D721Med (cell line): ENCODE data around the gene LHX6.

Source experiments
- DNase-seq: peaks from one replicate; pipeline ENCODE4 v3.0.0; 2011; ENCODE audit warnings: low spot score; ENCODE audit not compliant: insufficient read length
- FAIRE-seq: peaks from 2 replicates; lab custom pipeline; 2011; peaks lifted over from hg19 to GRCh38; lab: Jason Lieb, UNC
- TF ChIP-seq, protein P1 (sequence below): IDR thresholded peaks from 2 replicates; pipeline ENCODE4 v1.5.1; 2012; ENCODE audit warnings: mild to moderate bottlenecking, control low read depth; ENCODE audit not compliant: insufficient read depth; ENCODE audit errors: missing control alignments

The LHX6 gene

DNA sequence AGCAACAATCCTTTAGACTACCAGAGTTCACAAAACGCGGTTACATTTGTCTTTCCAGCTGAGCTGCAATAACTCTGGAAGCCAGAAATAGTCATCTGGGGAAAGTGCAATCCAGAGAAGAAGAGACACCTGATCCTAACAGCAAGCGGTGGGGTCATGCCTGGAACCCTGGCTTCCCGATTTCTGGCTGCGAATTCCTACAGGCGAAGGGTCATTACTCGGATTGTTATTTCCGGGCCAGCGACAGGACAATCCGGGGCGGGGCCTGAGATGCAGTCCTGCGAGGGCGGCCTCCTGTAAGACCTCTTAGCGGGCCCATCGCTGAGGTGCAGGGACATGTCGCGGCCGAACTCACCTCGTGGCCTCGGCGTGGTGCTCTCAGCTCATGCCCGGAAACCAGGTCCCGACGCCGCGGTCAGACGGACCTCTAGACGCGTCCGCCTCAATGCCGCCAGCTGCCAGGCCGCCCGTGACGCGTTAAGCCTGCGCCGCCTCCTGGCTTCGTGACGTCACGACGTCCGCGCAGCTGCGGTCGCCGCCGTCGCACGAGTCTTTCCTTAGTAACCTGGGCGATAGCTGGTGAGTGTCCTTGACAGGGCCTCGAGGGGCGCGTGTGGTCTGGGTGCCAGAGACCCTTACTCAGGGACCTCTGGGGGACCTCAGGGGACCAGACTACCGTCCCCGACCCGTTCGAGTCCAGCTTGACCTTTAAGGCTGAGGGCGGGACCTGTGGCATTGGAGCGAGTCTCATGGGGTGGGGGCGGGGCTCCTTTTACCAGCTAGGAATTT, 35.8 kb upstream of the LHX6 start, which contains the start of the genes MRRF and RBM18:
TSS of gene MRRF (plus strand) at position 523 of the 789 bp plus-strand sequence. CDS start 6,010 bp downstream, outside the sequence.
TSS of gene RBM18 (minus strand) at position 481 of the 789 bp plus-strand sequence. CDS start 3,348 bp downstream, outside the sequence.
- FAIRE-seq, result no peak
- TF ChIP-seq, protein P1, sequence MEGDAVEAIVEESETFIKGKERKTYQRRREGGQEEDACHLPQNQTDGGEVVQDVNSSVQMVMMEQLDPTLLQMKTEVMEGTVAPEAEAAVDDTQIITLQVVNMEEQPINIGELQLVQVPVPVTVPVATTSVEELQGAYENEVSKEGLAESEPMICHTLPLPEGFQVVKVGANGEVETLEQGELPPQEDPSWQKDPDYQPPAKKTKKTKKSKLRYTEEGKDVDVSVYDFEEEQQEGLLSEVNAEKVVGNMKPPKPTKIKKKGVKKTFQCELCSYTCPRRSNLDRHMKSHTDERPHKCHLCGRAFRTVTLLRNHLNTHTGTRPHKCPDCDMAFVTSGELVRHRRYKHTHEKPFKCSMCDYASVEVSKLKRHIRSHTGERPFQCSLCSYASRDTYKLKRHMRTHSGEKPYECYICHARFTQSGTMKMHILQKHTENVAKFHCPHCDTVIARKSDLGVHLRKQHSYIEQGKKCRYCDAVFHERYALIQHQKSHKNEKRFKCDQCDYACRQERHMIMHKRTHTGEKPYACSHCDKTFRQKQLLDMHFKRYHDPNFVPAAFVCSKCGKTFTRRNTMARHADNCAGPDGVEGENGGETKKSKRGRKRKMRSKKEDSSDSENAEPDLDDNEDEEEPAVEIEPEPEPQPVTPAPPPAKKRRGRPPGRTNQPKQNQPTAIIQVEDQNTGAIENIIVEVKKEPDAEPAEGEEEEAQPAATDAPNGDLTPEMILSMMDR, result no peak
- DNase-seq, result peak; percentile 65

DNA sequence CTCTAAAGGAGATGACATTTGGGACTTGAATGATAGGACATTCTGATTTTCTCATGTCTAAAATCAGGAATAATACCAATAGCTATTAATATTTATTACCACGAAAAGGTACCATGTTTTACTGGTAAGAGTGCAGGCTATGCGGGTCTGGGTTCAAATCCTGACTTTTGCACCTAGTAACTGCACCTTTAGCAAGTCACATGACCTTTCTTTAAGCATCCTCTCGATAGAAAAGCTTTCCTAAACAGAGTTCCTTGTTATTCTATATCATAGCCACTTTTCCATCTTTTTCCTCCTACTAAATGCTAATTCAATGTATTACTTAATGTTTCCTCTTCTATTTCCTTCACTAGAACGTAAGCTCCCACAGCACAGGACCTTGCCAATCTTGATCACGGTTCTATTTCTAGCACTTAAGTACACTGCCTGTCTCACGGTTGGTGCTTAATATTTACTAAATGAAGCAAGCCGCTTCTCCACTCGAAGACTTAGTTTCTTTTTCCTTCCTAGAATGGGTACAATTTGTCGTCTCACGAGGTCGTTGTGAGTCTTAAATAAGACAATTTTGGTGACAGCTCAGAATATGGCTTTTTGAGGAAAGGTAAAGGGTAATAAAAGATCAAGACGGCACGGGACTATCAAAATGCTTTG, 35.1 kb upstream of the LHX6 start:
- TF ChIP-seq, protein P1, result no peak
- no peak for FAIRE-seq
- no peak for DNase-seq

DNA sequence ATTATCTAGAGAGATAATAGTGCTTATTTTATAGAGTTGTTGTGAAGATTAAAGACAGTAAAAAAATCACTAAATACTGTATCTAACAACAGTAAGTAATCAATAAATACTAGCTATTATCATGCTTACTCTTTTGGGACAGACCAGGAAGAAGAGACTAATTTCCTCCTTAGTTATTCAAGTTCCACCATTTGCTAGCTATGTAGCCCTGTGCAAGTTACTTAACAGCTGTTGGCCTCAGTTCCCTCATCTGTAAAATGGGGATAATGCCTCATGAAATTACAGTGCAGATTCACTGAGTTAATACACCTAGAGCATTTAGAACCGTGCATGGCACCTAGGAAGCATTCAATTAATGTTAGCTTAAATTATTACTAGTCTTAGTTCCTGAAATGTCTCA, 33.3 kb upstream of the LHX6 start:
- FAIRE-seq, result no peak
- DNase-seq, result no peak
- TF ChIP-seq, protein P1, result no peak

DNA sequence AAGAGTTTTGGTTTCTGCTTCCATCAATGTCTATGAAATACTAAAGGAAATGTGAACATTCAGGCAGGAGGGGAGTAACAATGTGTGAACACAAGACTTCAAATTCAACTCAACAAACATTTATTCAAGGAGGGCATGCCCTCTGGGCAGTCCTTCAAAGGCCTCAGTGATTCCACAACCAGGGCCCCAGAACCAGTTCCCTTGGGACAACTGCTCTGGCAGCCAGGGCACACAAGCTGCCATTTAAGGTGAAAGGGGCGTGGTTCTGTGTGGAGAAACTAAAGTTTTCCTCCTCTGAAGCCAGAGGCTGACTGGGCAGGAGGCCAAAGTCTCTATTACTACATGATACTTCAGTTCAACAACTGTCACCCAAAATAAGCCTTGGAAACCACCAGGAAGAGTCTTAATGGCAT, 32.7 kb upstream of the LHX6 start:
- TF ChIP-seq, protein P1, result no peak
- DNase-seq (no peak), FAIRE-seq (no peak)

DNA sequence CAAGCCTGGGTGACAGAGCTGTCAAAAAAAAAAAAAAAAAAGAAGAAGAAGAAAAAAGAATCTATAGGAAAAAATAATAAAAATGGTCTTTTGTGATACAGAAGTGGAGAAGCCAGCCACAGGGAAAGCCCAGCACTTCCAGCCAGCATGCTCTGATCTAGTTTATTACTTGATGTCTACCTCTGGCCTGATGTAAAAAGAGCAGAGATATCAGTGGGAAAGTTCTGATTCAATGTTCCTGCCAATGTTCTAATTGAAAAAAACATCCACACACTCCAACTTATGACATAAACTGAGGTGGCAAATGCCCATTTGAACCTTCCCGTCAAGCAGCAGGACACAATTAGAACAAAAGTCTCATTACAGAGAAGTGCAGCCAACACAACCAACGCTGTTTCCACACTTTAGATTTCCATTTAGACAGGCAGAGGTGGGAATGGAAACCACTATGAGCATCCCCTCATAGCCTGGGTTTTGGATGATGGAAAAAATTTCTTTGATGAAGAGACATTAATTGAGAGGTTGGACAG, 30.2 kb upstream of the LHX6 start:
- TF ChIP-seq, protein P1, result no peak
- DNase-seq (no peak), FAIRE-seq (no peak)

DNA sequence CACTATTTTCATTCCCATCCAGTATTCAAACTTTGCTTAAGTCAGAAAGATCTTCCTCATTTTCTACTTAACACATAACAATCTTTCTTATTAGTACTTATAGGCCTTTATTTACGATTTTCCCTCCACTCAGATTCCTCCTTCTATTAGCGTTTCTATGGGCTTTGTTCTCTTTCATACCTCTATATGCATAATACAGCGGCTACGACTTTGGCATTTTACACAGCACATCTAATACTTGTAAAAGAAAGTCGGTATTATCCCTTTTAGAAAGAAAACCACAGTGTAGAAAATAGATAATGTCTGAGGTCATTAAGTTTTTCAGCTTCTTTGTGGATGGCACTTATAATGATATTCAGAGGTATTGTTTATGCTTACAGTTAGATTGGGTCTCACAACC, 27.4 kb upstream of the LHX6 start:
- TF ChIP-seq, protein P1, result no peak
- no peak for FAIRE-seq
- no peak for DNase-seq
